Upper lobe of left lung (tissue), 6 donors: ENCODE measurements around the gene CD84. TPM values are rescaled to one million over a fixed set of nuclear protein-coding genes. Genes with fewer than 3 reads are reported as not detected.

Experiments used
- ATAC-seq, 2 donors: fragments of 200-7000 bp; cut with Tn5 transposase; one replicate each; pipeline ENCODE4 v1.9.1; 2022; ENCODE audit warnings: mild to moderate bottlenecking in 2 of 2, moderate library complexity in 2 of 2; ENCODE audit not compliant: low FRiP score in 2 of 2
- DNase-seq, 2 donors: peaks; one replicate each; pipeline ENCODE4 v3.0.0-alpha.2; 2019 to 2020
- H3K27ac ChIP-seq, 4 donors: fragments of 200-600 bp; sonication (generic); one replicate each; pipeline ENCODE4 v1.5.1; 2016 to 2019
- H3K27me3 ChIP-seq, 4 donors: fragments of 200-600 bp; sonication (generic); one replicate each; pipeline ENCODE4 v1.5.1; 2017 to 2019
- H3K36me3 ChIP-seq, 4 donors: fragments of 200-600 bp; sonication (generic); one replicate each; pipeline ENCODE4 v1.5.1; 2016 to 2019
- H3K4me1 ChIP-seq, 4 donors: fragments of 200-600 bp; sonication (generic); one replicate each; pipeline ENCODE4 v1.5.1; 2018 to 2019
- H3K4me3 ChIP-seq, 4 donors: fragments of 200-600 bp; sonication (generic); one replicate each; pipeline ENCODE4 v1.5.1; 2017 to 2019; ENCODE audit warnings: mild to moderate bottlenecking in 2 of 4, moderate library complexity in 1 of 4
- H3K9me3 ChIP-seq, 4 donors: fragments of 200-600 bp; sonication (generic); one replicate each; pipeline ENCODE4 v1.5.1; 2018 to 2019
- EP300 ChIP-seq, 4 donors: sonication (generic); formaldehyde crosslinking; IDR thresholded peaks; one replicate each; pipeline ENCODE4 v1.5.1; 2017; ENCODE audit warnings: antibody characterized with exemption in 4 of 4, control low read depth in 2 of 4
- POLR2A ChIP-seq, 4 donors: fragments of 450-650 bp; IDR thresholded peaks; one replicate each; pipeline ENCODE4 v1.5.1; 2016 to 2017; ENCODE audit warnings: antibody characterized with exemption in 4 of 4, mild to moderate bottlenecking in 2 of 4
- POLR2AphosphoS5 ChIP-seq, 2 donors: sonication (generic); formaldehyde crosslinking; IDR thresholded peaks; one replicate each; pipeline ENCODE4 v1.5.1; 2017; ENCODE audit warnings: antibody characterized with exemption in 2 of 2
- WGBS, 2 donors: methylation state at CpG; one replicate each; pipeline ENCODE4 v1.1.5; 2017 to 2018; 5-methylcytosine and 5-hydroxymethylcytosine counted together
- total RNA-seq, 6 donors: library from RNA; depleted of rRNA in 4 of 6; stranded (reverse); fragments of >200 nt in 4 of 6; gene quantifications; one replicate each; pipeline versions ENCODE4 v1.1.0 to v1.2.1, GENCODE V29; 2016 to 2021
- TF ChIP-seq, protein P1 (sequence below), 6 experiments: fragments of 450-650 bp in 4 of 6; fragments of 200-600 bp in 2 of 6; sonication (generic) in 2 of 6; IDR thresholded peaks; one replicate each; pipeline ENCODE4 v1.5.1; 2016 to 2019; ENCODE audit warnings: antibody characterized with exemption in 6 of 6
- donor health status: DM: no; HTN: no; CAD: no; lungs with moderate emphysema.
- donor health status: DM: no; HTN: yes; CAD: no; lungs with severe emphysema.

CD84 gene
- total RNA-seq, 6 donors from 2014 or later: 8.9 to 26.4 (median 17.4) TPM

DNA sequence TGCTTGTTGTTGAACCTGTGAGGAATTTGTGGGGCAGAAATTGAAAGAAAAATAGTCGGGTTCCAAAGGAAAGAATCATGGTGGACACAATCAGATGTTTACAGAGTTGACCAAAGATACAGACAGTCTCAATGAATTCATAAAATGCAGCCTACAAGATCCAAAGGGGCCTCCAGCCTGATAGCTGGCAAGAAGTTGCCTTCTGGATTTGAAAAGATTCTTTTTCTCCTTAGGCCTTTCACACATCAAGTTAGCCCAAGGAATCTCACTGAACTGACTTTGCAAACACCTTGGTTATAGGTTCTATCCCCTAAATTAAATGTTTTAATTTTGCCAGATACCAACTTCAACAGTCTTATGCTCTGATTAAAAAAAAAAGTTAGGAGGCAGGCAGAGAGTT, 46.0 kb upstream of the CD84 start:
- TF ChIP-seq EP300 (IDR thresholded peaks at IDR 0.05) (no peak), POLR2A (IDR thresholded peaks at IDR 0.05) (no peak), POLR2AphosphoS5 (IDR thresholded peaks at IDR 0.05) (no peak)
- TF ChIP-seq, protein P1, sequence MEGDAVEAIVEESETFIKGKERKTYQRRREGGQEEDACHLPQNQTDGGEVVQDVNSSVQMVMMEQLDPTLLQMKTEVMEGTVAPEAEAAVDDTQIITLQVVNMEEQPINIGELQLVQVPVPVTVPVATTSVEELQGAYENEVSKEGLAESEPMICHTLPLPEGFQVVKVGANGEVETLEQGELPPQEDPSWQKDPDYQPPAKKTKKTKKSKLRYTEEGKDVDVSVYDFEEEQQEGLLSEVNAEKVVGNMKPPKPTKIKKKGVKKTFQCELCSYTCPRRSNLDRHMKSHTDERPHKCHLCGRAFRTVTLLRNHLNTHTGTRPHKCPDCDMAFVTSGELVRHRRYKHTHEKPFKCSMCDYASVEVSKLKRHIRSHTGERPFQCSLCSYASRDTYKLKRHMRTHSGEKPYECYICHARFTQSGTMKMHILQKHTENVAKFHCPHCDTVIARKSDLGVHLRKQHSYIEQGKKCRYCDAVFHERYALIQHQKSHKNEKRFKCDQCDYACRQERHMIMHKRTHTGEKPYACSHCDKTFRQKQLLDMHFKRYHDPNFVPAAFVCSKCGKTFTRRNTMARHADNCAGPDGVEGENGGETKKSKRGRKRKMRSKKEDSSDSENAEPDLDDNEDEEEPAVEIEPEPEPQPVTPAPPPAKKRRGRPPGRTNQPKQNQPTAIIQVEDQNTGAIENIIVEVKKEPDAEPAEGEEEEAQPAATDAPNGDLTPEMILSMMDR (IDR thresholded peaks at IDR 0.05): no peak
- Histone ChIP-seq H3K9me3 (no peaks in the 10 kb centered on the region), H3K4me1 (peaks cover 1 to 7% (median 3%) of the 10 kb centered on the region in 4 donors), H3K27me3 (no peaks in the 10 kb centered on the region), H3K27ac (no peak overlapping the region), H3K4me3 (no peak overlapping the region), H3K36me3 (no peaks in the 10 kb centered on the region)
- 71 to 91% methylated on average over 1 of the region's 1 CpG for WGBS, 2 donors
- DNase-seq (no peak), ATAC-seq (no peak)

DNA sequence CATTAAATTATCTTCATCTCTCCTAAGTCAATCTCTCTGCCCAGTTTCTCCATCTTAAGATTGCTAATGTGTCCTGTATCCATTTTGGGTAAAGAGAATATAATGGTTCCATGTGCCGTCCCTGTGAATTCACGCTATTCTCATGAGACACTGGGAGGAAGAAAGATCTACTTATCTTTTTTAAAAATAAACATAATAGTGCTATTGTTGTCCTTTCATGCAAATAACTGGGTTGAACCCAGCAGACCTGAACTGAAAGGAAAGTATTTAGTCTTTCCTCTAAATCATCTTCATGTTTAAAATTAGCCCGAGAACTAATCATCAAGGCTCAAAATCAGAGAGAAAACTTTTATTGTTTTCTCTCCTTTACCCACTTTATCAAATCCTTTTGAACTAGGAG, 45.2 kb upstream of the CD84 start:
- H3K4me3 ChIP-seq: no peak overlapping the region
- WGBS, 2 donors: 53 to 54% methylated on average over 3 of the region's 3 CpGs
- TF ChIP-seq EP300 (IDR thresholded peaks at IDR 0.05) (no peak), POLR2A (IDR thresholded peaks at IDR 0.05) (no peak), POLR2AphosphoS5 (IDR thresholded peaks at IDR 0.05) (no peak)
- TF ChIP-seq, protein P1 (IDR thresholded peaks at IDR 0.05): no peak

DNA sequence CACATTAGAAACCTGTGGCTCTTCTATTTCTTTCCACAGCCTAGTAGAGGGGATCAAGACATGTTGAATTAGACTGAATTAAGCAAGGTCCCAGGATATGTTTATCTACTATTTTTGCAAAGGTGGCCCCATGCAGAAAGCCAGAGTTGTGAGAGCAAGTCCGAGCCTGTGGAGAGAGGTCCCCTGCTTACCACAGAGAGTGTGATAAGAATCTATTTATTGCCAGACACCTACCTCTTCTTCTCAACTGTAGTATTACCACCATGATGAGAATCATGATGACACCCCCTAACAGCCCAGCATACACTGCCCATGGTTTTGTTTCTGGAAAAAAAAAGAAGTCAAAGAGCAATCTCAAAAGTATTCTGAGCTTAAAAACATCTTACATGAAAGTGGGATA, 44.6 kb upstream of the CD84 start:
- TF ChIP-seq POLR2A (IDR thresholded peaks at IDR 0.05) (no peak), POLR2AphosphoS5 (IDR thresholded peaks at IDR 0.05) (no peak), EP300 (IDR thresholded peaks at IDR 0.05) (no peak)
- TF ChIP-seq, protein P1 (IDR thresholded peaks at IDR 0.05): no peak
- H3K4me3 ChIP-seq: no peak overlapping the region
- no peaks in the 10 kb centered on the region for H3K27me3 ChIP-seq
- no peaks in the 10 kb centered on the region for H3K9me3 ChIP-seq
- WGBS, 2 donors: 62 to 63% methylated on average over 1 of the region's 1 CpG
- no peaks in the 10 kb centered on the region for H3K36me3 ChIP-seq
- DNase-seq (no peak), ATAC-seq (no peak)
- no peak overlapping the region for H3K27ac ChIP-seq
- H3K4me1 ChIP-seq: no peaks in the 10 kb centered on the region

More for the DNA sequence above, 45.2 kb upstream of the CD84 start:
- H3K27ac ChIP-seq: no peak overlapping the region
- ATAC-seq: no peak
- H3K9me3 ChIP-seq: no peaks in the 10 kb centered on the region
- no peak for DNase-seq
- no peaks in the 10 kb centered on the region for H3K36me3 ChIP-seq
- no peaks in the 10 kb centered on the region for H3K4me1 ChIP-seq
- H3K27me3 ChIP-seq: no peaks in the 10 kb centered on the region

DNA sequence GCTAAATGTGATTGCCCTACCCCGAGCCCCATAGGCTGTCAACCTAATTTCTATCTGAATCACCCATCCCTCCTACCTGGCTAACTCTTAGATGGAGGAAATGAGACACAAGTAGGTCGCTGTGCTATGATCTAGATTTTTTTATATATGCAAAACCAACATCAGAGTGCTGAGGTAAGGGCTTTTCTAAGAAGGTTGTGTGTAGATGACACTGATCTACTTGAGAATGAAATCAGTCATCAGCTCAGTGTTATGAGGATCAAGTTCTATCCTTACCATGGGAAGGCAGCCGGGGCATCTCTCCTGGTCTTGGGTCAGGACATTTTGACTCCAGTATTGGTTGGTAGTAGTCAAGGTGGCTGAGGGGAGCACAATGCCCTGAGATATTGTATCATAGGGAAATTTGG, 43.9 kb upstream of the CD84 start:
- ATAC-seq (no peak), DNase-seq (no peak)
- WGBS, 2 donors: 91% methylated on average over 3 of the region's 3 CpGs
- Histone ChIP-seq H3K9me3 (no peaks in the 10 kb centered on the region), H3K4me3 (no peak overlapping the region), H3K27me3 (no peaks in the 10 kb centered on the region), H3K4me1 (no peaks in the 10 kb centered on the region), H3K27ac (no peak overlapping the region), H3K36me3 (no peaks in the 10 kb centered on the region)
- TF ChIP-seq, protein P1 (IDR thresholded peaks at IDR 0.05): no peak
- TF ChIP-seq POLR2A (IDR thresholded peaks at IDR 0.05) (no peak), EP300 (IDR thresholded peaks at IDR 0.05) (no peak), POLR2AphosphoS5 (IDR thresholded peaks at IDR 0.05) (no peak)

DNA sequence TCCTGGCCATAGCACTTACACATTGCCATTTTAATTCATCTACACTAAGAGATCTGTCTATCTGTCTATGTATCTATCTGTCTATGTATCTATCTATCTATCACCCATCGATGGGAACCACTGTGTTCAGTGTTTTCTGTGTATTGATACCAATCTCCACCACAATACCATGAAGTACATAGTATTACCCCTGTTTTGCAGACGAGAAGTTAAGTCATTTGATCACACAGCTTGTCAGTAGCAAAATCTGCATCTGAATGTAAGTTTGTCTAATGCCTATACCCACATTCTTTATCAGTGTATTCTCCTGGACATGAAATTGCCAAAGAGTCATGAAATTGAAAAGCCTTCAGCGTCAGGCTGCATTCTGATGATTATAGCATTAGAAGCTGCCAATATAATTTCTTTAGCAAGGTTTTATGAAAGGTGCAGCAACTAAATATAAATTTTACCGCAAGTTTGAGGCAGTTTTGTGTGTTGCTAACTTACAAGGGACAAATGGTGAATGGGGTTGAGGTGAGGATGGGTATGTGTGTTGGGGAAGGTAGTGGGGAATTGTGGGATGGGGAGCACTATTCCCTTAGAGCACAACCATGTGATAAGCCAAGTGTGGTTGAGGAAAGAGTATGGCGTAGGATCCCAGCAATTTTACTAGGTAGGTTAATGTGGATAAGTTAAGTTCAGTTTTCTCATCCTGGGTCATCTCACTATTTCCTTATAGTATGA, 43.4 kb upstream of the CD84 start:
- Histone ChIP-seq H3K9me3 (no peaks in the 10 kb centered on the region), H3K27me3 (no peaks in the 10 kb centered on the region), H3K4me3 (no peak overlapping the region), H3K27ac (no peak overlapping the region), H3K36me3 (no peaks in the 10 kb centered on the region), H3K4me1 (no peaks in the 10 kb centered on the region)
- WGBS, 2 donors: 89 to 92% methylated on average over 5 of the region's 5 CpGs
- no peak for DNase-seq
- no peak for TF ChIP-seq EP300 (IDR thresholded peaks at IDR 0.05)
- TF ChIP-seq POLR2A (IDR thresholded peaks at IDR 0.05): no peak
- TF ChIP-seq, protein P1 (IDR thresholded peaks at IDR 0.05): no peak
- TF ChIP-seq POLR2AphosphoS5 (IDR thresholded peaks at IDR 0.05): no peak
- ATAC-seq: no peak
